ENCODE results near the gene EFNA4. TPM values are rescaled to one million over a fixed set of nuclear protein-coding genes. Genes with fewer than 3 reads are reported as not detected.

The EFNA4 gene
- total RNA-seq, 1 experiment from 2014 or later = 9.8 TPM

DNA sequence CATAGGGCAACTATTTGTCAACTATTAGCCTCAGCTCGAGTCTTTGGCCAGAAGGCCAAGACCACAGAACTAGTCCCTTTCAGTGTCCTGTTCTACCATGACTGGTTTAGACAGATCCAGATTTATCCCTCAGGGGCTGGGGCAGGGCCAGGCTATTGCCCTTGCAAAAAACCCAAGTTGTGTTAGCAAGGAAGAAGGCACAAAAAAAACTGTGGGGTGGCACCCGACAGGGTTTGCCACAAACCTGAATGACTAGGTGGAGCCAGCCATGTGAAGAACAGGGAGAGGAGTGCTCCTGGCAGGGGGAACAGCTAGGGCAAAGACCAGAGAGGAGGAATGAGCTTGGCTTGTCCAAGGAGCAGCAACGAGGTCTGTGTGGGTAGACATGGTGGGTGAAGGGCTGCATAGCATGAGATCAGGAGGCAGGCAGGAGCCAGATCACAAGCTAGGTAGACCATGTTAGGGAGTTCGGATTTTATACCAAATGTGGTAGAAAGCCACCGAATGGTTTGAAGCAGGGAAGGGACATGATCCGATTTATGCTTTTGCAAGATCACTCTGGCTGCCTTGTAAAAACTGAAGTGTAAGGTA is 25.6 kb upstream of the EFNA4 start:
- no peak for DNase-seq (ENCODE audit: low read depth, low spot score)
- intact Hi-C loops (cut with micrococcal nuclease) = no loop called here
- Histone ChIP-seq H3K27me3 (ENCODE audit: insufficient read depth, low read length) (no peaks in the 10 kb centered on the region), H3K9me3 (ENCODE audit: control insufficient read depth in 1 of 2, insufficient read depth in 1 of 2, low read depth in 1 of 2, low read length in 2 of 2) (no peaks in the 10 kb centered on the region), H3K9ac (ENCODE audit: low read length) (no peak overlapping the region), H3K4me1 (ENCODE audit: control insufficient read depth in 1 of 2, insufficient read depth in 2 of 2, low read length in 2 of 2) (peaks cover 0 to 11% of the 10 kb centered on the region in 2 experiments; a peak in 2 of 4 replicates), H4K20me1 (ENCODE audit: insufficient read depth) (no peaks in the 10 kb centered on the region), H3K79me2 (ENCODE audit: insufficient read depth, low read length) (no peaks in the 10 kb centered on the region), H3K9me2 (ENCODE audit: insufficient read depth) (no peaks in the 10 kb centered on the region), H3K4me3 (replicated peaks in 1 of 2; ENCODE audit: low read depth in 1 of 2, low read length in 2 of 2) (no peak overlapping the region), H3K4me2 (ENCODE audit: low read length) (no peak overlapping the region), H3K36me3 (ENCODE audit: control insufficient read depth in 1 of 2, insufficient read depth in 2 of 2, low read length in 2 of 2) (no peaks in the 10 kb centered on the region), H2AFZ (ENCODE audit: low read depth, low read length, poor library complexity, severe bottlenecking) (no peak overlapping the region), H3K27ac (ENCODE audit: low read depth, low read length) (no peak overlapping the region)
- TF ChIP-seq CEBPB (IDR thresholded peaks at IDR 0.05; ENCODE audit: low read depth) = no peak
- TF ChIP-seq ZFX (IDR thresholded peaks at IDR 0.05) = no peak
- no peak for TF ChIP-seq FOSL1 (IDR thresholded peaks at IDR 0.05; ENCODE audit: low read depth)
- TF ChIP-seq POLR2AphosphoS5 (IDR thresholded peaks at IDR 0.05; ENCODE audit: low read depth, low read length) = no peak
- no peak for TF ChIP-seq SIN3A (IDR thresholded peaks at IDR 0.05; ENCODE audit: low read depth)
- no peak for TF ChIP-seq EZH2phosphoT487 (IDR thresholded peaks at IDR 0.05; ENCODE audit: borderline replicate concordance)
- TF ChIP-seq ZNF274 (IDR thresholded peaks at IDR 0.05; ENCODE audit: low read depth, low read length) = no peak
- TF ChIP-seq SRF (IDR thresholded peaks at IDR 0.05; ENCODE audit: low read depth) = no peak
- TF ChIP-seq CBX3 (IDR thresholded peaks at IDR 0.05; ENCODE audit: low read depth) = no peak
- no peak for TF ChIP-seq EZH2 (IDR thresholded peaks at IDR 0.05)
- no peak for TF ChIP-seq JUND (IDR thresholded peaks at IDR 0.05)
- no peak for TF ChIP-seq SP1 (IDR thresholded peaks at IDR 0.05; ENCODE audit: low read depth)
- CTCF ChIA-PET = interaction anchor here (1.1 to 1.7 kb wide), 3 partner anchors 11 to 21 kb away, joined by 3 to 6 read pairs (median 3); partner anchors contain the start of gene ADAM15
- POLR2A ChIA-PET = interaction anchor here (1.2 kb wide), 1 partner anchor 54 kb away, joined by 3 read pairs; the partner anchor contains the start of gene FLAD1
- RAD21 ChIA-PET (ENCODE audit: low non-redundant PET in 1 of 2, low total read pairs in 2 of 2, uncharacterized antibody in 2 of 2, unreplicated experiment in 2 of 2) = no interaction called here
- BruUV-seq (replicated peaks) = no TSS peak
- ATAC-seq = no peak
